Measurements from ENCODE around the gene NPTXR. TPM values are rescaled to one million over a fixed set of nuclear protein-coding genes. Genes with fewer than 3 reads are reported as not detected.

The NPTXR gene
- total and polyA plus RNA-seq, 2 donors from 2014 or later, result 1.1 to 12.5 TPM

DNA sequence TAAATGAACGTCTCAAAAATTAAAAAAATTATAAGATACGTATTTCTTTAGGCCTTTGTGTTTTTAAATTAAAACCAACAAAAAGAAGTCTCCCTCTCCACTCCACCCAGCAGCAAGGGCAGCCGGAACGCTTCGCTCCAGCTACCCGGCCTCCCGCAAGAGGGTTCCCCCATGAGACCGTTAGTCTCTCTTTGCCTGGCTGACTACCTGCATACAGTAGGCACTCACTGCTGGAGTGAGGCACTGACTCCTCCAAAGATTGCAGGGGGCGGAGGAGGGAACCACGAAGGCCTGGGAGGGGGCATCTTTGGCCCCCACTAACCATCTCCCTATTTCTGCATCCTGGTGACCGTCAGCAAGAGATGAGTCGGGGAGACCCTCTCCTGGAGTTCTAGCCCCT is 18.1 kb upstream of the NPTXR start:
- H3K4me3 ChIP-seq (ENCODE audit: low read length in 3 of 3), result no peak overlapping the region
- H3K36me3 ChIP-seq (ENCODE audit: control insufficient read depth in 2 of 3, insufficient read depth in 3 of 3, low read length in 3 of 3), result no peaks in the 10 kb centered on the region
- intact Hi-C loops (cut with DNase I), result loop anchor here (10.0 kb wide), 2 partner anchors 143 to 253 kb away; no protein-coding TSS in a partner anchor
- DNase-seq (no peak), FAIRE-seq (no peak)
- no peak overlapping the region for H3K9ac ChIP-seq (ENCODE audit: low read length in 3 of 3)
- no peak overlapping the region for H3K27ac ChIP-seq (ENCODE audit: low read depth in 2 of 2, low read length in 2 of 2)
- no peaks in the 10 kb centered on the region for H3K9me3 ChIP-seq (ENCODE audit: control insufficient read depth in 2 of 3, insufficient read depth in 1 of 3, low read length in 3 of 3)
- TF ChIP-seq, protein P1, sequence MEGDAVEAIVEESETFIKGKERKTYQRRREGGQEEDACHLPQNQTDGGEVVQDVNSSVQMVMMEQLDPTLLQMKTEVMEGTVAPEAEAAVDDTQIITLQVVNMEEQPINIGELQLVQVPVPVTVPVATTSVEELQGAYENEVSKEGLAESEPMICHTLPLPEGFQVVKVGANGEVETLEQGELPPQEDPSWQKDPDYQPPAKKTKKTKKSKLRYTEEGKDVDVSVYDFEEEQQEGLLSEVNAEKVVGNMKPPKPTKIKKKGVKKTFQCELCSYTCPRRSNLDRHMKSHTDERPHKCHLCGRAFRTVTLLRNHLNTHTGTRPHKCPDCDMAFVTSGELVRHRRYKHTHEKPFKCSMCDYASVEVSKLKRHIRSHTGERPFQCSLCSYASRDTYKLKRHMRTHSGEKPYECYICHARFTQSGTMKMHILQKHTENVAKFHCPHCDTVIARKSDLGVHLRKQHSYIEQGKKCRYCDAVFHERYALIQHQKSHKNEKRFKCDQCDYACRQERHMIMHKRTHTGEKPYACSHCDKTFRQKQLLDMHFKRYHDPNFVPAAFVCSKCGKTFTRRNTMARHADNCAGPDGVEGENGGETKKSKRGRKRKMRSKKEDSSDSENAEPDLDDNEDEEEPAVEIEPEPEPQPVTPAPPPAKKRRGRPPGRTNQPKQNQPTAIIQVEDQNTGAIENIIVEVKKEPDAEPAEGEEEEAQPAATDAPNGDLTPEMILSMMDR (IDR thresholded peaks at IDR 0.05; ENCODE audit: borderline replicate concordance, extremely low read depth, insufficient read depth), result no peak
- no peaks in the 10 kb centered on the region for H3K27me3 ChIP-seq (ENCODE audit: control insufficient read depth, insufficient read depth, low read length)
- H3K4me1 ChIP-seq (ENCODE audit: control insufficient read depth in 2 of 3, insufficient read depth in 2 of 3, low read depth in 1 of 3, low read length in 3 of 3), result peaks cover 0 to 10% (median 0%) of the 10 kb centered on the region in 3 donors

DNA sequence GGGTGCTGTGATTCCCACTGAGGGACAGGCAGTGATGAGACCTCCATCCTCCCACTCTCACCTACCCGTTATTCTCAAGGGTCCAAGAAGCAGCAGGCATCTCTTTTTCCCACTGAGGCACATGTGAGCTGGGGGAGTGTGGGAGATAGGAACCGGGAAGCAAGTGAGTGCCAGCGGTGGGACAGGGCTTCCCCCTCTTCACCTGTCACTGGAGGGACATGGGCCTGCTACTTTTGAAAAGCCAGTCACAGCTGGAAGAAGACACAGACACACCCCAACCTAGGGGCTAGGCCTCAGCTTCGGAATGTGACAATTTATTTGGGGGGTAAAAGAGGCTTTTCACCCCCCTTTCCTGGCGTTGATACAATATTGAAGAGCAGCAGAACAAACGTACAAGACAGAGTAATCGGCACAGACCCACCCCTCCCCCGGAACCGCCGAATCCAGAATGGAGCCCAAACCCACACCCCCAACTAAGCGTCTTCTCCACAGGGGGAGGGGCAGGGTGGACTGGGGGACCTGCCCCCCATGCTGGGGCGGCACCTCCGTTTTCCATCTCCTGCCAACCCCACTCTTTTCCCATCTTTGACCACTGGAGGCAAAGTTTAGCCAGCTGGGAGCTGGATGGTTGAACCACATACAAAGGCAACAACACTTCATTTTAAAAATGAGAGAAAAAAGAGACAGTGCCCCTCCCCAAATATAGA is 17.5 kb upstream of the NPTXR start:
- Histone ChIP-seq H3K27ac (ENCODE audit: low read depth in 2 of 2, low read length in 2 of 2) (no peak overlapping the region), H3K9ac (ENCODE audit: low read length in 3 of 3) (no peak overlapping the region), H3K9me3 (ENCODE audit: control insufficient read depth in 2 of 3, insufficient read depth in 1 of 3, low read length in 3 of 3) (no peaks in the 10 kb centered on the region), H3K27me3 (ENCODE audit: control insufficient read depth, insufficient read depth, low read length) (no peaks in the 10 kb centered on the region), H3K4me3 (ENCODE audit: low read length in 3 of 3) (no peak overlapping the region), H3K4me1 (ENCODE audit: control insufficient read depth in 2 of 3, insufficient read depth in 2 of 3, low read depth in 1 of 3, low read length in 3 of 3) (peaks cover 0 to 10% (median 0%) of the 10 kb centered on the region in 3 donors), H3K36me3 (ENCODE audit: control insufficient read depth in 2 of 3, insufficient read depth in 3 of 3, low read length in 3 of 3) (no peaks in the 10 kb centered on the region)
- intact Hi-C loops (cut with DNase I), result loop anchor here (10.0 kb wide), 2 partner anchors 143 to 253 kb away; no protein-coding TSS in a partner anchor
- FAIRE-seq, result no peak
- peak in 1 of 5 donors; percentile 10 for DNase-seq
- TF ChIP-seq, protein P1 (IDR thresholded peaks at IDR 0.05; ENCODE audit: borderline replicate concordance, extremely low read depth, insufficient read depth), result no peak

DNA sequence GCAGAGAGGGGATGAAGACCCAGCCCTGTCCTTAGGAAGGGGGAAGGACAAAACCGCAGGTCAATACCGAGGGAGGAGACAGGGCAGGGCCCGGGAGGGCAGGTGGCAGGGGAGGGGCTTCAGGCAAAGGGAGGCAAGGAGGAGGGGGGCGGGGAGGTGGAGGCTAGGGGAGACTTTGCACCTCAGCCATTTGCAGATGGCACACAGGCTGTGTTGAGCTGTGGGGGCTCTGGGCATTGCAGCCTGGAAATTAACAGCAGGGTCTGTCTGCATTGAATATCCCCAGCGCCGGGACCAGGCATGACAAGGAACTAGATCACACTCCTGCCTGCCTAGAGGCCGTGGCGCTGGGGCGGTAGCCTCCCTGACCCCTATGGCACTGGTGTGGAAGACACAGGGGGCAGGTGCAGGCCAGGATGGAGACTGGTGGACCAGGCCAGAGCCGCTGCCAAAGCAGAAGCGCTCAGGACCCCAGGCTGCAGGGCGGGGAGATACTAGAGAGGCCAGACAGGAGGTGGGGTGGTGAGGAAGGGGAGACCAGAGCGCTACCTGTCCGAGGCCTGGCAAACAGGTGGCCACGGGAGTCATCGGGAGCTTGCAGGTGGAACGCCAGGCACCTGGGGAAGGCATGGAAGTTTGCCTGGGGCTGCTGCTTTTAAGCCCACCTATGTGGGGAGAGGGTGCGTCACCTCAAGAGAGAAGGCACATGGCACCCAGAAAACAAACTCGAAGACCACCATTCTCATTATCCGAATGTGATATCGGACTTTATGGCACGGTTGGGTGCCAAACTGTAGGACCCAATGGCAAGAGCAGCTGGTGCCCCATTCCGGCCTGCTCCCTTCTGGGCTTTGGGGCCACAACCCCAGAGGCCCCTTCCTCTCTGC is 16.7 kb upstream of the NPTXR start:
- TF ChIP-seq, protein P1 (IDR thresholded peaks at IDR 0.05; ENCODE audit: borderline replicate concordance, extremely low read depth, insufficient read depth), result no peak
- Histone ChIP-seq H3K27ac (ENCODE audit: low read depth in 2 of 2, low read length in 2 of 2) (no peak overlapping the region), H3K9ac (ENCODE audit: low read length in 3 of 3) (no peak overlapping the region), H3K4me3 (ENCODE audit: low read length in 3 of 3) (no peak overlapping the region), H3K9me3 (ENCODE audit: control insufficient read depth in 2 of 3, insufficient read depth in 1 of 3, low read length in 3 of 3) (no peaks in the 10 kb centered on the region), H3K36me3 (ENCODE audit: control insufficient read depth in 2 of 3, insufficient read depth in 3 of 3, low read length in 3 of 3) (no peaks in the 10 kb centered on the region), H3K4me1 (ENCODE audit: control insufficient read depth in 2 of 3, insufficient read depth in 2 of 3, low read depth in 1 of 3, low read length in 3 of 3) (peaks cover 0 to 10% (median 0%) of the 10 kb centered on the region in 3 donors), H3K27me3 (ENCODE audit: control insufficient read depth, insufficient read depth, low read length) (no peaks in the 10 kb centered on the region)
- DNase-seq (peak in 1 of 5 donors; percentile 31), FAIRE-seq (no peak)
- intact Hi-C loops (cut with DNase I), result loop anchor here (10.0 kb wide), 2 partner anchors 144 to 254 kb away; no protein-coding TSS in a partner anchor

All from kidney (tissue), 14 donors.